Measurements from ENCODE around the gene OR2L8.

DNA sequence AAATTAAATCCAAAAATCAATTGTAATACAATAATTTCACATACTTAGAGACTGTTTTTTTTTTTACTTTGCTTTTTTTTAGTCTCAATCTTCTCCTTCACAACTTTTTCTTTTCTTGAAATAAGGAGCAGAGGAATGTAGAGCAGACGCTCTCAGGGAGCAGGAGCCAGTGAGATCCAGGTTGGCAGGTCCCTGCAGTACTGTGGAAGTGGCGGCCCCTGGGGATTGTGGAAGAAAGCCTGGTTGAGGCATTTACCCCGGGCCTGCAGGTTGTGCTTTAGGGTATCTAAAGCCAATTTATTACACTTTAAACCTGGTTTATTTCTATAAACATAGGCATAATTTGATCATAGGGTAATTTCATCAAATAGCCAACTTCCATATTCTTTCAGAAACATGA, 24.7 kb upstream of the OR2L8 start:
- TF ChIP-seq, protein P1, sequence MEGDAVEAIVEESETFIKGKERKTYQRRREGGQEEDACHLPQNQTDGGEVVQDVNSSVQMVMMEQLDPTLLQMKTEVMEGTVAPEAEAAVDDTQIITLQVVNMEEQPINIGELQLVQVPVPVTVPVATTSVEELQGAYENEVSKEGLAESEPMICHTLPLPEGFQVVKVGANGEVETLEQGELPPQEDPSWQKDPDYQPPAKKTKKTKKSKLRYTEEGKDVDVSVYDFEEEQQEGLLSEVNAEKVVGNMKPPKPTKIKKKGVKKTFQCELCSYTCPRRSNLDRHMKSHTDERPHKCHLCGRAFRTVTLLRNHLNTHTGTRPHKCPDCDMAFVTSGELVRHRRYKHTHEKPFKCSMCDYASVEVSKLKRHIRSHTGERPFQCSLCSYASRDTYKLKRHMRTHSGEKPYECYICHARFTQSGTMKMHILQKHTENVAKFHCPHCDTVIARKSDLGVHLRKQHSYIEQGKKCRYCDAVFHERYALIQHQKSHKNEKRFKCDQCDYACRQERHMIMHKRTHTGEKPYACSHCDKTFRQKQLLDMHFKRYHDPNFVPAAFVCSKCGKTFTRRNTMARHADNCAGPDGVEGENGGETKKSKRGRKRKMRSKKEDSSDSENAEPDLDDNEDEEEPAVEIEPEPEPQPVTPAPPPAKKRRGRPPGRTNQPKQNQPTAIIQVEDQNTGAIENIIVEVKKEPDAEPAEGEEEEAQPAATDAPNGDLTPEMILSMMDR (IDR thresholded peaks at IDR 0.05; ENCODE audit: insufficient read depth, low read depth, low read length): no peak
- TF ChIP-seq EZH2 (IDR thresholded peaks at IDR 0.05; ENCODE audit: insufficient read depth, low read length): no peak

All from astrocyte (in vitro differentiated cells and primary cell).